ENCODE data around the gene PPP2R2B.

GRCh38 chr5:146751054-146751453, 127.5 kb downstream of the PPP2R2B start:
- no peak for TF ChIP-seq CTCF (IDR thresholded peaks at IDR 0.05; ENCODE audit: low read depth, low read length)
- TF ChIP-seq POLR2A (IDR thresholded peaks at IDR 0.05; ENCODE audit: extremely low read depth, insufficient read length), result no peak
- TF ChIP-seq MAX (IDR thresholded peaks at IDR 0.05; ENCODE audit: low read depth, low read length), result no peak
- TF ChIP-seq MYC (IDR thresholded peaks at IDR 0.05; ENCODE audit: low read depth, low read length), result no peak
